A673 (cell line): Measurements from ENCODE around the gene HMCN2.

ENCODE experiments used
- EZH2 ChIP-seq: fragments of 200-600 bp; sonication (generic); IDR thresholded peaks from 2 replicates; pipeline ENCODE4 v1.6.1; 2017; ENCODE audit warnings: borderline replicate concordance, low read depth, mild to moderate bottlenecking, mixed read lengths, antibody characterized with exemption, low read length; ENCODE audit not compliant: poor library complexity, severe bottlenecking
- TF ChIP-seq, protein P1 (sequence below): fragments of 300-800, 200-600 bp; sonication (generic); conservative IDR thresholded peaks from 2 replicates; pipeline ENCODE4 v1.5.1; 2017; ENCODE audit warnings: low read depth, mild to moderate bottlenecking, antibody characterized with exemption, low read length, moderate library complexity, mixed read lengths

DNA sequence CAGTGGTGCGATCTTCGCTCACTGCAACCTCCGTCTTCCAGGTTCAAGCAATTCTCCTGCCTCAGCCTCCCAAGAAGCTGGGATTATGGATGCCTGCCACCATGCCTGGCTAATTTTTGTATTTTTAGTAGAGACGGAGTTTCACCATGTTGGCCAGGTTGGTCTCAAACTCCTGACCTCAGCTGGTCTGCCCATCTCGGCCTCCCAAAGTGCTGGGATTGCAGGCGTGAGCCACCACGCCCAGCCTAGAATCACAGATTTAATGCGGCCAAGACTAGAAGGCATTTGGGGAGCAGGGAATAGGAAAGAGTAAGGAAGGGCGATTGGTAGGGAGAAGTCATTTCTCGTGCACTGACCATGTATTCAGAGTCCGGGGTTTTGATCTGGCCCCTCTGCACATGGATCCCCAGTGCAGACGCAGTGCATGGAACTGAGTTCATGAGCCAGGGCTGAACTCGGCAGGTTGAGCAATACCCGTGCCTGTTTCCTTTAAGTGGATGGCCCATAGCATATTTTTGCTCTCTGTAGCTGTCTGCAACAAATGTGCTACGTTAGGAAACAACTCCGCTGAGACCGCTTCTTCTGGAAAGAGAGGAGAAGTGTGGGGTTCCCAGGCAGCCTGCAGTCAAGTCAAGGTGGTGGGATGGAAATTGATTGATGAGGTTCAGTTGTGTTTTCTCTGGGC lies 3.4 kb upstream of the HMCN2 start:
- TF ChIP-seq, protein P1, sequence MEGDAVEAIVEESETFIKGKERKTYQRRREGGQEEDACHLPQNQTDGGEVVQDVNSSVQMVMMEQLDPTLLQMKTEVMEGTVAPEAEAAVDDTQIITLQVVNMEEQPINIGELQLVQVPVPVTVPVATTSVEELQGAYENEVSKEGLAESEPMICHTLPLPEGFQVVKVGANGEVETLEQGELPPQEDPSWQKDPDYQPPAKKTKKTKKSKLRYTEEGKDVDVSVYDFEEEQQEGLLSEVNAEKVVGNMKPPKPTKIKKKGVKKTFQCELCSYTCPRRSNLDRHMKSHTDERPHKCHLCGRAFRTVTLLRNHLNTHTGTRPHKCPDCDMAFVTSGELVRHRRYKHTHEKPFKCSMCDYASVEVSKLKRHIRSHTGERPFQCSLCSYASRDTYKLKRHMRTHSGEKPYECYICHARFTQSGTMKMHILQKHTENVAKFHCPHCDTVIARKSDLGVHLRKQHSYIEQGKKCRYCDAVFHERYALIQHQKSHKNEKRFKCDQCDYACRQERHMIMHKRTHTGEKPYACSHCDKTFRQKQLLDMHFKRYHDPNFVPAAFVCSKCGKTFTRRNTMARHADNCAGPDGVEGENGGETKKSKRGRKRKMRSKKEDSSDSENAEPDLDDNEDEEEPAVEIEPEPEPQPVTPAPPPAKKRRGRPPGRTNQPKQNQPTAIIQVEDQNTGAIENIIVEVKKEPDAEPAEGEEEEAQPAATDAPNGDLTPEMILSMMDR: no peak
- TF ChIP-seq EZH2: no peak
